ENCODE data around the gene TP53BP2. TPM values are rescaled to one million over a fixed set of nuclear protein-coding genes. Genes with fewer than 3 reads are reported as not detected.
A peak's percentile ranks its signal among the peaks of the same experiment; 100 is the strongest.

TP53BP2 gene
- total RNA-seq, 4 donors from 2014 or later = 22.2 to 85.1 (median 38.8) TPM

GRCh38 chr1:223837687-223838086 lies 8.1 kb downstream of the TP53BP2 start:
- DNase-seq (no peak), ATAC-seq (no peak)
- TF ChIP-seq POLR2A (IDR thresholded peaks at IDR 0.05) (no peak), CTCF (IDR thresholded peaks at IDR 0.05 in 4 of 5, conservative IDR thresholded peaks at IDR 0.05 in 1 of 5) (no peak)
- in situ Hi-C loops (cut with MboI; ENCODE audit: low sequenced_read_pairs in 4 of 4) = no loop called here
- Histone ChIP-seq H3K9me3 (no peaks in the 10 kb centered on the region), H3K4me1 (peaks cover 61 to 71% of the 10 kb centered on the region in 2 donors), H3K36me3 (no peaks in the 10 kb centered on the region), H3K27ac (peak overlapping the region; percentile 64 to 76 (median 72)), H3K27me3 (no peaks in the 10 kb centered on the region), H3K4me3 (no peak overlapping the region)
- intact Hi-C loops (cut with DNase I; ENCODE audit: low total_unique reads) = loop anchor here (1.0 kb wide), 1 partner anchor 8 kb away; the partner anchor contains the start of gene TP53BP2

DNA sequence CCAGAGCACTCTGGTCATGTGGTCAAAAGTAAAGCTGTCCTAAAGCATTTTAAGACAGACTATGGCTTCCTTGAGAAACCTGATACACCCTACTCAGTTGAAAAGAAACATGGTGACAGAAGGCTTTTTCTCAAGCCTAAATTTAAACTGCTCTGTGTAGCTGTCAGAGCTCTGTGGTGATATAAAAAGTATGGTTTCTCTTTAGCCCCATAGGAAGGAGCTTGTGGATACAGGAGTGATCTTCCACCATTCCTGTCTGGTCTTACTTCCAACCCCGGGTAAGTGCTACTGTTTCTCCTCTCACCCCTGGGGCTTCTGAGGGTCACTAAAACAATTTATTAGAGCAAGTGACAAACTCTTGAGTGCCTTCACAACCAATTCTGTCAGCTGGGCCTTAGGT lies 8.5 kb downstream of the TP53BP2 start:
- intact Hi-C loops (cut with DNase I; ENCODE audit: low total_unique reads) = loop anchor here (1.0 kb wide), 1 partner anchor 8 kb away; the partner anchor contains the start of gene TP53BP2
- no peaks in the 10 kb centered on the region for H3K36me3 ChIP-seq
- peak; percentile 40 to 62 for ATAC-seq
- H3K4me3 ChIP-seq = no peak overlapping the region
- in situ Hi-C loops (cut with MboI; ENCODE audit: low sequenced_read_pairs in 4 of 4) = no loop called here
- TF ChIP-seq CTCF (IDR thresholded peaks at IDR 0.05 in 4 of 5, conservative IDR thresholded peaks at IDR 0.05 in 1 of 5) (no peak), POLR2A (IDR thresholded peaks at IDR 0.05) (no peak)
- peak overlapping the region; percentile 64 to 76 (median 72) for H3K27ac ChIP-seq
- peaks cover 66 to 71% of the 10 kb centered on the region in 2 donors for H3K4me1 ChIP-seq
- H3K27me3 ChIP-seq = no peaks in the 10 kb centered on the region
- no peak for DNase-seq
- H3K9me3 ChIP-seq = no peaks in the 10 kb centered on the region

DNA sequence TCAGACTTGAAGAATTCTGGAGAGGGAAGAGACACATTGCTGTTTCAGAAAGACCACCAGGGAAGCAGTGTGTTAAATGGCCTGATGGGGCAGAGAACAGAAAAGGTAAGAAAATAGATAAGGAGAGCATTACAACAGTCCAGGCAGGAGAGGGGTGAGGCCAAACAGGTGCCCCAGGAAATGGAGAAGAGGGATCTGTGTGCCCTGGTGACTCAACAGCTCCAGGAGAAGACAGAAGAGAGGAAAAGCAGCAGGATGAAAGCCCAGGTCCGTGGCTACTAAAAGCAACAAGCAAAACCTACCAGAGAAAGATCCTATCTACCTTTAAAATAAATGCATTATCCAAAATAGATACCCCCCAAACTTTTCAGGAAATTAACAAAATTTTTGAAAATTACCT lies 9.2 kb downstream of the TP53BP2 start:
- no peak overlapping the region for H3K4me3 ChIP-seq
- DNase-seq = peak in 1 of 2 donors; percentile 45
- H3K9me3 ChIP-seq = no peaks in the 10 kb centered on the region
- peak; percentile 41 to 69 for ATAC-seq
- peaks cover 72% of the 10 kb centered on the region in 2 donors for H3K4me1 ChIP-seq
- in situ Hi-C loops (cut with MboI; ENCODE audit: low sequenced_read_pairs in 4 of 4) (no loop called here), intact Hi-C loops (cut with DNase I; ENCODE audit: low total_unique reads) (no loop called here)
- no peak for TF ChIP-seq CTCF (IDR thresholded peaks at IDR 0.05 in 4 of 5, conservative IDR thresholded peaks at IDR 0.05 in 1 of 5)
- no peak for TF ChIP-seq POLR2A (IDR thresholded peaks at IDR 0.05)
- H3K27me3 ChIP-seq = no peaks in the 10 kb centered on the region
- peak overlapping the region; percentile 64 to 76 (median 72) for H3K27ac ChIP-seq
- no peaks in the 10 kb centered on the region for H3K36me3 ChIP-seq

GRCh38 chr1:223835754-223836153 lies 10.0 kb downstream of the TP53BP2 start:
- Histone ChIP-seq H3K27me3 (no peaks in the 10 kb centered on the region), H3K4me1 (peaks cover 66 to 71% of the 10 kb centered on the region in 2 donors), H3K36me3 (no peaks in the 10 kb centered on the region), H3K9me3 (no peaks in the 10 kb centered on the region), H3K4me3 (no peak overlapping the region), H3K27ac (peak overlapping the region in 3 of 4 donors; percentile 2 to 76 (median 64))
- intact Hi-C loops (cut with DNase I; ENCODE audit: low total_unique reads) = no loop called here
- no peak for ATAC-seq
- no peak for DNase-seq
- in situ Hi-C loops (cut with MboI; ENCODE audit: low sequenced_read_pairs in 4 of 4) = no loop called here
- TF ChIP-seq POLR2A (IDR thresholded peaks at IDR 0.05) (no peak), CTCF (IDR thresholded peaks at IDR 0.05 in 4 of 5, conservative IDR thresholded peaks at IDR 0.05 in 1 of 5) (no peak)

Measured in gastrocnemius medialis (tissue), 4 donors.